ENCODE results near the gene CHRNA10.

Gene CHRNA10

GRCh38 chr11:3635641-3636375 lies 35.4 kb downstream of the CHRNA10 start:
- H3K27me3 ChIP-seq (ENCODE audit: control insufficient read depth in 2 of 2, insufficient read depth in 2 of 2, low read length in 2 of 2), result no peaks in the 10 kb centered on the region

GRCh38 chr11:3632070-3632660 lies 39.0 kb downstream of the CHRNA10 start:
- Histone ChIP-seq H3K36me3 (ENCODE audit: control insufficient read depth in 2 of 2, insufficient read depth in 2 of 2, low read length in 2 of 2) (no peaks in the 10 kb centered on the region), H3K27me3 (ENCODE audit: control insufficient read depth in 2 of 2, insufficient read depth in 2 of 2, low read length in 2 of 2) (no peaks in the 10 kb centered on the region), H3K27ac (ENCODE audit: low read depth in 2 of 2, low read length in 2 of 2) (no peak overlapping the region), H3K9me3 (ENCODE audit: control insufficient read depth in 2 of 2, low read length in 2 of 2) (no peaks in the 10 kb centered on the region), H3K4me1 (ENCODE audit: control insufficient read depth in 2 of 2, insufficient read depth in 2 of 2, low read length in 2 of 2) (no peaks in the 10 kb centered on the region), H3K4me3 (ENCODE audit: low read length in 2 of 2) (no peak overlapping the region), H3K9ac (ENCODE audit: low read depth in 1 of 2, low read length in 2 of 2) (no peak overlapping the region)

More at GRCh38 chr11:3635641-3636375, 35.4 kb downstream of the CHRNA10 start:
- H3K36me3 ChIP-seq (ENCODE audit: control insufficient read depth in 2 of 2, insufficient read depth in 2 of 2, low read length in 2 of 2), result no peaks in the 10 kb centered on the region
- H3K4me3 ChIP-seq (ENCODE audit: low read length in 2 of 2), result no peak overlapping the region
- H3K9ac ChIP-seq (ENCODE audit: low read depth in 1 of 2, low read length in 2 of 2), result no peak overlapping the region
- H3K27ac ChIP-seq (ENCODE audit: low read depth in 2 of 2, low read length in 2 of 2), result no peak overlapping the region
- no peaks in the 10 kb centered on the region for H3K9me3 ChIP-seq (ENCODE audit: control insufficient read depth in 2 of 2, low read length in 2 of 2)
- H3K4me1 ChIP-seq (ENCODE audit: control insufficient read depth in 2 of 2, insufficient read depth in 2 of 2, low read length in 2 of 2), result no peaks in the 10 kb centered on the region

DNA sequence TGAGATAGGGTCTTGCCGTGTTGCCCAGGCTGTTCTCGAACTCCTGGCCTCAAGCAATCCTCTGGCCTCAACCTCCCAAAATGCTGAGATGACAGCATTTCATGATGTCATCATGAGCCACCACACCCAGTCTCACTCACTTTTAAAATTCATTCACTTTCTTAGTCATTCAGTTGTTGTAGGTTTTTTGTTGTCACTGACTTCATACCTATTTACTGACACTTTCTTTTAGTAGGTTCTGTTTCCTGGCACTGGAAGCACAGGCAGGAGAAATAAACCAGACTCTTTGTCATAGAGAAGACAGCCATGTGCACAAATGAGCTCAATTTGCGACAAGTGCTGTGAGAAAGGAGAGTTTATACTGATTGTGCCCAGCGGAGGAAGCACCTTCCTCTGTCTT lies 39.9 kb downstream of the CHRNA10 start:
- no peaks in the 10 kb centered on the region for H3K4me1 ChIP-seq (ENCODE audit: control insufficient read depth in 2 of 2, insufficient read depth in 2 of 2, low read length in 2 of 2)

DNA sequence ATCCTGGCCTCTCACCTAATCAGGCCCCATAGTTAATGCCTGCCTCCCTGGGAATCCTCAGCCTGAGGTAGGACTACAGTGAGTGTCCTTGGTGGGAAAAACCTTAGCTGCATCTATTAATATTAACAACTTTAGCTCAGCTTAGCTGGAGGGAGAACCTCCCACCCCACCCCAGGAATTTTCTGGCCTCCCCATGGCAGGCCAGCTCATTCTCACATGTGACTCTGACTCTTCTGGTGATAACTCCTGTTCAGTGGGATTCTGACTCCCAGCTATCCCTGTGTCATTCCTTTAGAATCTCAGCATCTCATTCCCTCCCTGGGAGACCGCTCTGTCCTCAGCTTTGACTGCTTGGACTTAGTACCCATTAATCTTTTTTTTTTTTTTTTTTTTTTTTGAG lies 43.9 kb downstream of the CHRNA10 start:
- H3K9me3 ChIP-seq (ENCODE audit: control insufficient read depth in 2 of 2, low read length in 2 of 2), result no peaks in the 10 kb centered on the region
- H3K27me3 ChIP-seq (ENCODE audit: control insufficient read depth in 2 of 2, insufficient read depth in 2 of 2, low read length in 2 of 2), result no peaks in the 10 kb centered on the region
- H3K9ac ChIP-seq (ENCODE audit: low read depth in 1 of 2, low read length in 2 of 2), result no peak overlapping the region
- H3K4me1 ChIP-seq (ENCODE audit: control insufficient read depth in 2 of 2, insufficient read depth in 2 of 2, low read length in 2 of 2), result no peaks in the 10 kb centered on the region
- no peak overlapping the region for H3K27ac ChIP-seq (ENCODE audit: low read depth in 2 of 2, low read length in 2 of 2)
- no peaks in the 10 kb centered on the region for H3K36me3 ChIP-seq (ENCODE audit: control insufficient read depth in 2 of 2, insufficient read depth in 2 of 2, low read length in 2 of 2)
- no peak overlapping the region for H3K4me3 ChIP-seq (ENCODE audit: low read length in 2 of 2)

More for the DNA sequence above, 39.9 kb downstream of the CHRNA10 start:
- Histone ChIP-seq H3K36me3 (ENCODE audit: control insufficient read depth in 2 of 2, insufficient read depth in 2 of 2, low read length in 2 of 2) (no peaks in the 10 kb centered on the region), H3K27me3 (ENCODE audit: control insufficient read depth in 2 of 2, insufficient read depth in 2 of 2, low read length in 2 of 2) (no peaks in the 10 kb centered on the region), H3K4me3 (ENCODE audit: low read length in 2 of 2) (no peak overlapping the region), H3K9ac (ENCODE audit: low read depth in 1 of 2, low read length in 2 of 2) (no peak overlapping the region), H3K27ac (ENCODE audit: low read depth in 2 of 2, low read length in 2 of 2) (no peak overlapping the region), H3K9me3 (ENCODE audit: control insufficient read depth in 2 of 2, low read length in 2 of 2) (no peaks in the 10 kb centered on the region)

- no peaks in the 10 kb centered on the region for H3K27me3 ChIP-seq (ENCODE audit: control insufficient read depth in 2 of 2, insufficient read depth in 2 of 2, low read length in 2 of 2)
- no peaks in the 10 kb centered on the region for H3K9me3 ChIP-seq (ENCODE audit: control insufficient read depth in 2 of 2, low read length in 2 of 2)
- no peaks in the 10 kb centered on the region for H3K36me3 ChIP-seq (ENCODE audit: control insufficient read depth in 2 of 2, insufficient read depth in 2 of 2, low read length in 2 of 2)
- no peak overlapping the region for H3K9ac ChIP-seq (ENCODE audit: low read depth in 1 of 2, low read length in 2 of 2)
- H3K4me1 ChIP-seq (ENCODE audit: control insufficient read depth in 2 of 2, insufficient read depth in 2 of 2, low read length in 2 of 2), result no peaks in the 10 kb centered on the region
- H3K27ac ChIP-seq (ENCODE audit: low read depth in 2 of 2, low read length in 2 of 2), result no peak overlapping the region
- no peak overlapping the region for H3K4me3 ChIP-seq (ENCODE audit: low read length in 2 of 2)
Measured at GRCh38 chr11:3626250-3626960, 44.8 kb downstream of the CHRNA10 start.

- H3K36me3 ChIP-seq (ENCODE audit: control insufficient read depth in 2 of 2, insufficient read depth in 2 of 2, low read length in 2 of 2), result no peaks in the 10 kb centered on the region
- H3K27ac ChIP-seq (ENCODE audit: low read depth in 2 of 2, low read length in 2 of 2), result no peak overlapping the region
- H3K27me3 ChIP-seq (ENCODE audit: control insufficient read depth in 2 of 2, insufficient read depth in 2 of 2, low read length in 2 of 2), result peaks cover 0 to 3% of the 10 kb centered on the region in 2 donors
- H3K9ac ChIP-seq (ENCODE audit: low read depth in 1 of 2, low read length in 2 of 2), result no peak overlapping the region
- no peak overlapping the region for H3K4me3 ChIP-seq (ENCODE audit: low read length in 2 of 2)
- H3K4me1 ChIP-seq (ENCODE audit: control insufficient read depth in 2 of 2, insufficient read depth in 2 of 2, low read length in 2 of 2), result no peaks in the 10 kb centered on the region
- H3K9me3 ChIP-seq (ENCODE audit: control insufficient read depth in 2 of 2, low read length in 2 of 2), result no peaks in the 10 kb centered on the region
Measured at GRCh38 chr11:3623767-3624458, 47.3 kb downstream of the CHRNA10 start.

- Histone ChIP-seq H3K4me3 (ENCODE audit: low read length in 2 of 2) (no peak overlapping the region), H3K4me1 (ENCODE audit: control insufficient read depth in 2 of 2, insufficient read depth in 2 of 2, low read length in 2 of 2) (no peaks in the 10 kb centered on the region), H3K9ac (ENCODE audit: low read depth in 1 of 2, low read length in 2 of 2) (no peak overlapping the region), H3K9me3 (ENCODE audit: control insufficient read depth in 2 of 2, low read length in 2 of 2) (no peaks in the 10 kb centered on the region), H3K27ac (ENCODE audit: low read depth in 2 of 2, low read length in 2 of 2) (no peak overlapping the region), H3K27me3 (ENCODE audit: control insufficient read depth in 2 of 2, insufficient read depth in 2 of 2, low read length in 2 of 2) (peaks cover 0 to 3% of the 10 kb centered on the region in 2 donors), H3K36me3 (ENCODE audit: control insufficient read depth in 2 of 2, insufficient read depth in 2 of 2, low read length in 2 of 2) (no peaks in the 10 kb centered on the region)
Measured at GRCh38 chr11:3623121-3623520, 48.1 kb downstream of the CHRNA10 start.

- H3K4me3 ChIP-seq (ENCODE audit: low read length in 2 of 2), result no peak overlapping the region
- no peaks in the 10 kb centered on the region for H3K9me3 ChIP-seq (ENCODE audit: control insufficient read depth in 2 of 2, low read length in 2 of 2)
- H3K4me1 ChIP-seq (ENCODE audit: control insufficient read depth in 2 of 2, insufficient read depth in 2 of 2, low read length in 2 of 2), result no peaks in the 10 kb centered on the region
- H3K9ac ChIP-seq (ENCODE audit: low read depth in 1 of 2, low read length in 2 of 2), result no peak overlapping the region
- peaks cover 0 to 3% of the 10 kb centered on the region in 2 donors for H3K27me3 ChIP-seq (ENCODE audit: control insufficient read depth in 2 of 2, insufficient read depth in 2 of 2, low read length in 2 of 2)
- no peak overlapping the region for H3K27ac ChIP-seq (ENCODE audit: low read depth in 2 of 2, low read length in 2 of 2)
- no peaks in the 10 kb centered on the region for H3K36me3 ChIP-seq (ENCODE audit: control insufficient read depth in 2 of 2, insufficient read depth in 2 of 2, low read length in 2 of 2)
Measured at GRCh38 chr11:3622521-3622920, 48.7 kb downstream of the CHRNA10 start.

GRCh38 chr11:3617990-3618389 lies 53.2 kb downstream of the CHRNA10 start:
- Histone ChIP-seq H3K4me3 (ENCODE audit: low read length in 2 of 2) (no peak overlapping the region), H3K36me3 (ENCODE audit: control insufficient read depth in 2 of 2, insufficient read depth in 2 of 2, low read length in 2 of 2) (no peaks in the 10 kb centered on the region), H3K4me1 (ENCODE audit: control insufficient read depth in 2 of 2, insufficient read depth in 2 of 2, low read length in 2 of 2) (no peaks in the 10 kb centered on the region), H3K9ac (ENCODE audit: low read depth in 1 of 2, low read length in 2 of 2) (no peak overlapping the region), H3K27me3 (ENCODE audit: control insufficient read depth in 2 of 2, insufficient read depth in 2 of 2, low read length in 2 of 2) (peaks cover 0 to 3% of the 10 kb centered on the region in 2 donors), H3K27ac (ENCODE audit: low read depth in 2 of 2, low read length in 2 of 2) (no peak overlapping the region), H3K9me3 (ENCODE audit: control insufficient read depth in 2 of 2, low read length in 2 of 2) (no peaks in the 10 kb centered on the region)

All from mucosa of rectum (tissue), 2 donors.